Activated T-helper 2 cell treated with anti-CD3 and anti-CD28 coated beads, Interferon-gamma antibody, Interleukin-2, Interleukin-4, amounts not matched to agents 10 μg/mL and 5 μg/mL and 100 μg/mL, durations not matched to agents 14 hours and 24 hours and 36 hours (primary cell): Measurements from ENCODE around the gene MAP2K5. TPM values are rescaled to one million over a fixed set of nuclear protein-coding genes. Genes with fewer than 3 reads are reported as not detected.

Experiments used
- DNase-seq: peaks from one replicate; pipeline ENCODE4 v3.0.0; 2021; ENCODE audit warnings: low spot score
- H3K27ac Mint-ChIP-seq: one replicate; pipeline ENCODE4 v1.8.0; 2021; ENCODE audit warnings: mixed read lengths
- H3K27me3 Mint-ChIP-seq: one replicate; pipeline ENCODE4 v1.8.0; 2021; ENCODE audit warnings: low read depth, mixed read lengths
- H3K36me3 Mint-ChIP-seq: one replicate; pipeline ENCODE4 v1.8.0; 2021; ENCODE audit warnings: low read depth, mixed read lengths
- H3K4me1 Mint-ChIP-seq: one replicate; pipeline ENCODE4 v1.8.0; 2021; ENCODE audit warnings: low read depth, mixed read lengths
- H3K4me3 Mint-ChIP-seq: one replicate; pipeline ENCODE4 v1.8.0; 2021; ENCODE audit warnings: low read depth, mild to moderate bottlenecking, moderate library complexity, mixed read lengths
- H3K9me3 Mint-ChIP-seq: one replicate; pipeline ENCODE4 v1.8.0; 2021; ENCODE audit warnings: mixed read lengths
- intact Hi-C: fragments of 100-400 bp; cut with micrococcal nuclease; formaldehyde crosslinking; loops from one replicate; pipeline ENCODE4 v1.15.1; 2023
- total RNA-seq: library from RNA; stranded (reverse); gene quantifications from 2 replicates; pipeline ENCODE4 v1.2.3, GENCODE V29; 2022

MAP2K5 gene
- total RNA-seq: 24.1 and 25.9 TPM in 2 replicates

DNA sequence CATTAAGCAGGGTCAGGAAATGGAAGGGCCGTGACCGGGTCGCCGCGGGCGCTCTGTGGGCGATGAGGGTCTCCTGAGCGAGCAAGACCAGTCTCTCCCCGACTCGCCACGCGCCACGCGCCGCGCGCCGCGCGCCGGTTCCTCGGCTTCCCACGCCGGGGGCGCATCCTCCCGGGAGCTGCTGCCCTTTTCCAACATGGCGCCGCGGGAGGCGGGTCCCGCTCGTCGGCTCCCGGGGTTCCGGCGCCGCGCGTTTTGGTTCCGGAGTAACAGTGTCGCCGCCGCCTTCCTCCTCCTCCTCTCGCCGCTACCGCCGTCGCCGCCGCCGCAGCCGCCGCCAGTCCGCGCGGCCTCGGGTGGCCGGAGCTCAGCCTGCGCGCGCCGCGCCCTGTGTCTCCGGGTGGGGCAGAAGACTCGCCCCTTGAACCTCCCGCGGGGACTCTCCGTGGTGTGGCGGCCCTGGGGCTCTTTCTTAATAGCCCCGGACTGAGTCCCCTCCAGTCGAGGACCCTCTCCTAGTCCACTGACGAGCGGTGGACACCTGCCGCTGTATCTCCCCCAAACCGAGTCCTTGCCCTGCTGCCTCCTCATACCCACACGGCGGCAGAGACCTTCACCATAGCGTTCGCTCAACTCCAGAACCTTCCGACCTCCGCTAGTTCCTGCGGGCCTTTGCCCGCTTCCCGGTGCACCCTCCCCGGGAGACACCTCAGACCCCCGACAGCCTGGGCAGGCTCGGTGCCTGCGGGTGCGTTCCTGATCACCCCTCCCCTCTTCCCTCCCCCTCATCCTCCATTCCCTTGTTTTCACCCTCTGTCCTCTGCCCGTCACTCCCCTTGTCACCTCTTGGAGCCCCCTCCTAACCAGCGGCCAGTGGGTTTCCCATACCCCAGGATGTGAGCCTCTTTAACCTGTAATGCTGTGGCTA is at the start of gene MAP2K5:
Gene MAP2K5, plus strand, starts transcription at position 284 of the 928 bp plus-strand sequence. Its CDS starts 633 bp downstream, at position 917.
- peak; percentile 81 for DNase-seq
- Mint-ChIP-seq H3K27ac (peak within 1 kb of the TSS; percentile 88), H3K4me3 (peak within 1 kb of the TSS; percentile 90), H3K4me1 (peaks cover 45% of the 10 kb centered on the region), H3K9me3 (no peaks in the 10 kb centered on the region), H3K27me3 (peaks cover 4% of the 10 kb centered on the region), H3K36me3 (peaks cover 17% of the 10 kb centered on the region)
- intact Hi-C loops: loop anchor here (1.0 kb wide), 1 partner anchor 21 kb away; the partner anchor contains the start of gene C15orf61

- H3K9me3 Mint-ChIP-seq: no peaks in the 10 kb centered on the region
- intact Hi-C loops: no loop called here
- no peaks in the 10 kb centered on the region for H3K36me3 Mint-ChIP-seq
- H3K27me3 Mint-ChIP-seq: peaks cover 5% of the 10 kb centered on the region
- H3K4me1 Mint-ChIP-seq: peaks cover 8% of the 10 kb centered on the region
- no peak overlapping the region for H3K4me3 Mint-ChIP-seq
- no peak for DNase-seq
- no peak overlapping the region for H3K27ac Mint-ChIP-seq
Measured at GRCh38 chr15:67495585-67495984, 46.9 kb upstream of the MAP2K5 start.

- peaks cover 7% of the 10 kb centered on the region for H3K27me3 Mint-ChIP-seq
- no peaks in the 10 kb centered on the region for H3K9me3 Mint-ChIP-seq
Measured at GRCh38 chr15:67501177-67501835, 41.2 kb upstream of the MAP2K5 start.

DNA sequence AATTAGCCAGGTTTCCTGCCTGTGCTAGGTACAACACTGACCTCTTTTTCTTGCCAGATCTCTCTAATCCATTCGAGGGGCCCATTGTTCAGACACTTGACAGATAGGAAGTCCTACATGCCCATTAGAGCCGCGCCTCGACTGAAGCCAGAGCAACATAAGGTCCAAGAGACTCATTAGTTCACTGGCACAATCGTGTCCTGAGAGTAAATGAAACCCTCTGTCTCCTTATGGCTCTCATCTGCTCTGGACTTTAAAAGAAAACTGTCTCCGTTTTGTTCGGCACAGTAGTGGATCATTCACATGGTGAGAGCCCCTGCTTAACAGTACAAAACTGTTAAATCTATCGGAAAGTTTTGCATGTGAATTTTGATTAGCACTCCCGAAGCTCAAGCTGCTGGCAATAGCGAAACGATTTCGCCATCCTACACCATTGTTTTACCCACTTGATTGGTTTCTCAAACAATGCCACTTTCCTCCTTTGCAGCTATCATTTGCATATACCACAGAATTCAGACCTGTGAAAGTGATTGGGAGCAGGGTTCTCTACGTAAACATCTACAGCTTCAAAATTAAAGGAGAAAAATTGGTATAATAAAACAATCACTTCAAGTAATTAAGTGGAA is 40.6 kb upstream of the MAP2K5 start:
- no peaks in the 10 kb centered on the region for H3K36me3 Mint-ChIP-seq
- peaks cover 4% of the 10 kb centered on the region for H3K4me1 Mint-ChIP-seq
- no peak overlapping the region for H3K27ac Mint-ChIP-seq
- no peak for DNase-seq
- no peak overlapping the region for H3K4me3 Mint-ChIP-seq
- intact Hi-C loops: loop anchor here (5.0 kb wide), 1 partner anchor 335 kb away; no protein-coding TSS in a partner anchor
- H3K9me3 Mint-ChIP-seq: no peaks in the 10 kb centered on the region
- peaks cover 7% of the 10 kb centered on the region for H3K27me3 Mint-ChIP-seq

More at GRCh38 chr15:67501177-67501835, 41.2 kb upstream of the MAP2K5 start:
- Mint-ChIP-seq H3K4me3 (no peak overlapping the region), H3K36me3 (no peaks in the 10 kb centered on the region), H3K4me1 (peaks cover 4% of the 10 kb centered on the region), H3K27ac (no peak overlapping the region)
- no peak for DNase-seq
- intact Hi-C loops: loop anchor here (5.0 kb wide), 1 partner anchor 336 kb away; no protein-coding TSS in a partner anchor

- Mint-ChIP-seq H3K27ac (no peak overlapping the region), H3K27me3 (peaks cover 4% of the 10 kb centered on the region), H3K4me1 (peaks cover 4% of the 10 kb centered on the region), H3K9me3 (no peaks in the 10 kb centered on the region), H3K4me3 (no peak overlapping the region), H3K36me3 (no peaks in the 10 kb centered on the region)
- no peak for DNase-seq
- intact Hi-C loops: loop anchor here (5.0 kb wide), 1 partner anchor 333 kb away; no protein-coding TSS in a partner anchor
Measured at GRCh38 chr15:67504056-67504455, 38.4 kb upstream of the MAP2K5 start.

- H3K9me3 Mint-ChIP-seq: no peaks in the 10 kb centered on the region
- H3K4me1 Mint-ChIP-seq: peaks cover 4% of the 10 kb centered on the region
- no peak overlapping the region for H3K27ac Mint-ChIP-seq
- H3K4me3 Mint-ChIP-seq: no peak overlapping the region
- no peak for DNase-seq
- peaks cover 2% of the 10 kb centered on the region for H3K27me3 Mint-ChIP-seq
- H3K36me3 Mint-ChIP-seq: no peaks in the 10 kb centered on the region
- intact Hi-C loops: loop anchor here (5.0 kb wide), 1 partner anchor 333 kb away; no protein-coding TSS in a partner anchor
Measured at GRCh38 chr15:67504796-67505195, 37.7 kb upstream of the MAP2K5 start.

- intact Hi-C loops: no loop called here
- peaks cover 4% of the 10 kb centered on the region for H3K4me1 Mint-ChIP-seq
- H3K9me3 Mint-ChIP-seq: no peaks in the 10 kb centered on the region
- H3K36me3 Mint-ChIP-seq: no peaks in the 10 kb centered on the region
- peaks cover 2% of the 10 kb centered on the region for H3K27me3 Mint-ChIP-seq
- DNase-seq: no peak
- H3K4me3 Mint-ChIP-seq: no peak overlapping the region
- no peak overlapping the region for H3K27ac Mint-ChIP-seq
Measured at GRCh38 chr15:67505675-67506572, 36.6 kb upstream of the MAP2K5 start.

DNA sequence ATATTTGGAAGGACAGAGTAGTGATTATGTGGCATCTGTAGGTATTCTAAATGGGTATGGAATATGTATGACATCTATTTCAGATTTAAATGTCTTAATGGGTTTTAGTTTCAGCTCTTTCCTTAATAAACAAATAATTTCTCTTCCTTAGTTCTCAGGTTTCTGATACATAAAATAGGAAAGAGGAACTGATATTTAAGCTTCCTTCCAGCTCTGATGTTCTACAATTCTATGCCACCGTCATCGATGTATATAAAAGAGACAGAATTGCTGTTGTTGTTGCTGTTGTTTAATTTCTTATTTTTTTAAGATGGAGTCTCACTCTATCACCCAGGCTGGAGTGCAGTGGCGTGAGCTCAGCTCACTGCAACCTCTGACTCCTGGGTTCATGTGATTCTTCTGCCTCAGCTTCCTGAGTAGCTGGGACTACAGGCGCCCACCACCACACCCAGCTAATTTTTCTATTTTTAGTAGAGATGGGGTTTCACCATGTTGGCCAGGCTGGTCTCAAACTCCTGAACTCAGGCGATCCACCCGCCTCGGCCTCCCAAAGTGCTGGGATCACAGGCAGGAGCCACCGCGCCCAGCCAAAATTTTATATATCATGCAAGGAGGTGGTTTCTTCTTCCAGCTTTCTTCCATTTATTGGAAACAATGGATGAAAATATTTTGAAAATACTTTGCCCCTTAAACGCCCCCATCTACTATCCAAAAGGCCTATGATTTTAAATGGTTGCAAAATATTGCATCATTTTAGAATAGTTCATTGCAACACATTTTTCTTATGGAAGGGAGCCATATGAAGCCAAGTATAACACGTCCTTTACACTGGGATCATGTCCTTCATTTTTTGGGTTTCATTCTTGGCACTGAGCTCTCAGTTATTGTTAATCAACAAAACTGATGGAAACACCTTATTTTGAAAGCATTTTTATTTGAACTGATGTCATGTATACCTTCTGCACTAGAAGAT is 35.4 kb upstream of the MAP2K5 start:
- DNase-seq: no peak
- no peaks in the 10 kb centered on the region for H3K9me3 Mint-ChIP-seq
- H3K36me3 Mint-ChIP-seq: no peaks in the 10 kb centered on the region
- H3K4me3 Mint-ChIP-seq: no peak overlapping the region
- H3K4me1 Mint-ChIP-seq: peaks cover 7% of the 10 kb centered on the region
- intact Hi-C loops: no loop called here
- no peak overlapping the region for H3K27ac Mint-ChIP-seq
- H3K27me3 Mint-ChIP-seq: no peaks in the 10 kb centered on the region

DNA sequence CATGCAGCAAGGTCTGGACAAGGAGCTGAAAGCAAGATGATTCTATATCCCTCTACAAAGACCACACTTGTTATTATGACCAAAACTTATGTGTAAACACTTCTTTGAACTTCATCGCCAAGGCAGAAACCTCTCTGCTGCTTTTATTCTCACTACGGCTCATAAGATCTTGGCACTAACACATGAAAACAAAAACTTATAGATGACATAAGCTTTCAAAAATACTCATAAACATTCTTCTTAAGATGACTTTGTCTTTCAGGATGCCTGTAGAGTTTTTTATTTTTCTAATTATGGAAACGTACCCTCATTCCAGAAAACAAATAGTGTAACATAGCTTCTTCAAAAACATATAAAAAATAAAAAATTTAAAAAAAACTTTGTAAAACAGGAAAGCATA is 34.1 kb upstream of the MAP2K5 start:
- Mint-ChIP-seq H3K27ac (no peak overlapping the region), H3K4me1 (peaks cover 7% of the 10 kb centered on the region), H3K4me3 (no peak overlapping the region), H3K9me3 (no peaks in the 10 kb centered on the region), H3K27me3 (no peaks in the 10 kb centered on the region), H3K36me3 (no peaks in the 10 kb centered on the region)
- no peak for DNase-seq
- intact Hi-C loops: no loop called here

GRCh38 chr15:67509918-67510317 is 32.6 kb upstream of the MAP2K5 start:
- no peaks in the 10 kb centered on the region for H3K27me3 Mint-ChIP-seq
- intact Hi-C loops: no loop called here
- H3K4me3 Mint-ChIP-seq: no peak overlapping the region
- H3K27ac Mint-ChIP-seq: no peak overlapping the region
- H3K9me3 Mint-ChIP-seq: no peaks in the 10 kb centered on the region
- H3K36me3 Mint-ChIP-seq: no peaks in the 10 kb centered on the region
- no peak for DNase-seq
- H3K4me1 Mint-ChIP-seq: peaks cover 7% of the 10 kb centered on the region

GRCh38 chr15:67510597-67511190 is 31.8 kb upstream of the MAP2K5 start:
- H3K9me3 Mint-ChIP-seq: no peaks in the 10 kb centered on the region
- intact Hi-C loops: no loop called here
- DNase-seq: no peak
- no peaks in the 10 kb centered on the region for H3K27me3 Mint-ChIP-seq
- H3K4me3 Mint-ChIP-seq: no peak overlapping the region
- no peak overlapping the region for H3K27ac Mint-ChIP-seq
- no peaks in the 10 kb centered on the region for H3K36me3 Mint-ChIP-seq
- peaks cover 5% of the 10 kb centered on the region for H3K4me1 Mint-ChIP-seq
